GM12875 (cell line): Measurements from ENCODE around the gene VPS35.

ENCODE experiments used
- H3K4me3 ChIP-seq: one replicate; pipeline ENCODE4 v1.5.1; 2011; ENCODE audit warnings: low read depth, low read length, control low read depth
- CTCF ChIP-seq: IDR thresholded peaks from 2 replicates; pipeline ENCODE4 v1.5.1; 2011; ENCODE audit warnings: low read depth, mild to moderate bottlenecking, control low read depth, inconsistent platforms, low read length, moderate library complexity, borderline replicate concordance; ENCODE audit not compliant: insufficient read depth

The VPS35 gene

GRCh38 chr16:46730801-46731690 is 42.1 kb upstream of the VPS35 start:
- no peak for TF ChIP-seq CTCF
- H3K4me3 ChIP-seq: no peak overlapping the region

GRCh38 chr16:46730126-46730525 is 41.1 kb upstream of the VPS35 start:
- no peak overlapping the region for H3K4me3 ChIP-seq
- no peak for TF ChIP-seq CTCF

- TF ChIP-seq CTCF: no peak
- no peak overlapping the region for H3K4me3 ChIP-seq
These were observed 40.5 kb upstream of the VPS35 start for GRCh38 chr16:46729326-46729995.

GRCh38 chr16:46728806-46729205 is 39.8 kb upstream of the VPS35 start:
- TF ChIP-seq CTCF: no peak
- H3K4me3 ChIP-seq: no peak overlapping the region

- no peak for TF ChIP-seq CTCF
- no peak overlapping the region for H3K4me3 ChIP-seq
These were observed 38.7 kb upstream of the VPS35 start for GRCh38 chr16:46727630-46728029.

GRCh38 chr16:46727184-46727583 is 38.2 kb upstream of the VPS35 start:
- no peak overlapping the region for H3K4me3 ChIP-seq
- no peak for TF ChIP-seq CTCF

GRCh38 chr16:46721885-46722284 is 32.9 kb upstream of the VPS35 start:
- H3K4me3 ChIP-seq: no peak overlapping the region
- no peak for TF ChIP-seq CTCF
